GM18507 (cell line): ENCODE data around the gene RNASEH2B.

ENCODE experiments used
- DNase-seq: peaks from one replicate; pipeline ENCODE4 v3.0.0; 2011; ENCODE audit warnings: low read depth; ENCODE audit not compliant: insufficient read length; ENCODE audit errors: extremely low spot score
- FAIRE-seq: peaks from 2 replicates; lab custom pipeline; 2011; peaks lifted over from hg19 to GRCh38; lab: Jason Lieb, UNC

RNASEH2B gene

DNA sequence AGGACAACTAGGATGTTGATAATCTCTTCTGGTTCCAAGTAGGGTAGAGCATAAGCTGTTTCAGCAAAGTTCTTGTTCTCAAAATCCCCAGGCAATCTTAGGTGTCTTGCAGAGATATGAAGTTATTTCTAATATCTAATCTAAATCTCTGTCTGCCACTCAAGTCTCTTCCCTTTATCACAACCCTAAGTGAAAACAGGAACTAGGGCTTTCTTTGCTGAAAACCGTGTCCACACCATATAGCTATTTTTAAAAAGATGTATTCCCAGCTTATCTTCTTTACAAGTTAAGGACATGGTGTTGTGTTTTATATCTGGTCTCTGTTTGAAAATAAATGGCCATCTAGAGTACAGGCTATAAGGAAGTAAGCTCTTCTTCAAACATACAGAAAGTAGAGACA is 11.3 kb upstream of the RNASEH2B start:
- FAIRE-seq: no peak
- DNase-seq: no peak

GRCh38 chr13:50901701-50902100 is 7.9 kb upstream of the RNASEH2B start:
- no peak for DNase-seq

DNA sequence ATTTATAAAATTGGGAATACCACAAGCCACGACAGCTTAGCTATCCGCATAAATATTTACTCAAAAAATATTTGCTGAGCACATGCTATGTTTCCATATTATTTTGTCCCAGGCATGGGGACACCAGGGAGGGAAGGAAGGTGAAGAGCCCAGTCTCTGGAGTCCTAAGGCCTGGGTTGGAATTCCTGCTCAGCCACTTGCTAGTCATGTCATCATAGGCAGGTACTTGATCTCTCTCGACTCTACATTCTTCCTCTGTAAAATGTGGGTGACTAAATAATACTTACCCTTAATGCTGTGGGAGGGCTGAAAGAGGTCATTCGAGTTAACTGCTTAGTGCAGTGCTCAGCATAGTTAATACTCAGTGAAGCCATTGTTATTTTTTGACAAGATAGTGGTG is 4.3 kb upstream of the RNASEH2B start:
- DNase-seq (no peak), FAIRE-seq (no peak)

More at GRCh38 chr13:50901701-50902100, 7.9 kb upstream of the RNASEH2B start:
- no peak for FAIRE-seq

GRCh38 chr13:50907781-50908180 is 1.8 kb upstream of the RNASEH2B start:
- FAIRE-seq (no peak), DNase-seq (no peak)

- FAIRE-seq (no peak), DNase-seq (no peak)
Observed at GRCh38 chr13:50908371-50908770, 1.2 kb upstream of the RNASEH2B start.

DNA sequence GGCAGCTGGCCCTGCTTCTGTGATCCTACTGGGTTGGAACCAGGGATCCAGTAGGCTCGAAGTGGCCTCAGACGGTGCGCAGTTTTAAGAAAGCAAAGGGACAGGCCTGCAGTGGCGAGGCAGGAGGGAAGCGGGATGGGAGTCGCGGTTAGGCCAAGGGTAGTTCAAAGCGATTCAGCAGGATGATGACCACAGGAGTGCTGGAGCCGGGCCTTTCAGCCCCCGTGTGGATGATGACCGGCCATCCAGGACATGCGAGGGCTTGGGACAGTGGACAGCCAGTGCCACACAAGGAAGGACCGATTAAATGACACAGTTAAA is 854 bp downstream of the RNASEH2B start:
- DNase-seq: no peak
- peak; percentile 55 for FAIRE-seq

GRCh38 chr13:50911081-50911631 is 1.6 kb downstream of the RNASEH2B start:
- peak; percentile 73 for FAIRE-seq

GRCh38 chr13:50911937-50912795 is 2.6 kb downstream of the RNASEH2B start:
- no peak for DNase-seq
- peak; percentile 99 for FAIRE-seq

More at GRCh38 chr13:50911081-50911631, 1.6 kb downstream of the RNASEH2B start:
- DNase-seq: no peak

DNA sequence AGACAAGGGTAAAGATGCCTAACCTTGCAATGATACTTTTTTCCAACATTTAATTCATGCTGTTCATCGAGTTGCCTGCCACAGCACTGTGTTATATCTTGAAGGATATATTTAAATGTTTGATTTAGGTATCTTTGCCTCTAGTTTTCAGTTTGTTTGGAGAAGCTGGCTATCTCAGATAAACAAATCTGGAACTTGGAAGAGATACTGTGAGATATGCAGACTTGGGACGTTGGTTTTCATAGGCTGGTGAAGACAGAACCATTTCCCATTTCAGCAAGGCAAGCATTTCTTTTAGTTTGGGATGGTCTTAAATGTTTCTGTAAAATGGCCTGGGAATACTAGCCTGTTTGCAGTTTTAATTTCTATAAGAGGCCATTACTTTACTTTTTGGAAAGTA is 3.3 kb downstream of the RNASEH2B start:
- FAIRE-seq (no peak), DNase-seq (no peak)

DNA sequence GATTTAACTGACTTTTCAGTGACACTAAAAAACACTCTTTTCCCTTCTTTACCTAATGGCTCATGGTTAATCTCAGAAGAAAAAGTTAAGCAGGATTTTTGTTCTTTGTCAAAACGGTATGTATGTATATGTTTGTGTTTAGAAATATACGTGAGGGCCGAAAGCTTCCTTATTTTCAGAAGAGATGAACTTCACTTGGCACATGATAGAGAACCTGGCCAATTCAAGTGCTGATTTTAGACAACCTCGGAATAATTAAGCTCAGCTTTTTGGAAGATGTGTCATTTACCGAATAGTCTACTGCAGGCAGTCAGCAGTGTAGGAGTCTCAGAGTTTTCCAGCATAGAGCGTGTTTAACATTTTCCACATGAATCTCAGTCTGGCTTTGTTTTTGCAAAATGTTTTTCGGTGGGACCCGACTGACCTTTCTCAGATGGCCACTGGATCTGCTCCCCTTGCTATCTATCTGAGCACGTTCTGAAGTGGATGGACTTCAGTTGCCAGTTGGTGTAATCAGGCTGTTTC is 4.6 kb downstream of the RNASEH2B start:
- DNase-seq (no peak), FAIRE-seq (no peak)

GRCh38 chr13:50914848-50915247 is 5.3 kb downstream of the RNASEH2B start:
- DNase-seq: no peak
- FAIRE-seq: peak; percentile 77

DNA sequence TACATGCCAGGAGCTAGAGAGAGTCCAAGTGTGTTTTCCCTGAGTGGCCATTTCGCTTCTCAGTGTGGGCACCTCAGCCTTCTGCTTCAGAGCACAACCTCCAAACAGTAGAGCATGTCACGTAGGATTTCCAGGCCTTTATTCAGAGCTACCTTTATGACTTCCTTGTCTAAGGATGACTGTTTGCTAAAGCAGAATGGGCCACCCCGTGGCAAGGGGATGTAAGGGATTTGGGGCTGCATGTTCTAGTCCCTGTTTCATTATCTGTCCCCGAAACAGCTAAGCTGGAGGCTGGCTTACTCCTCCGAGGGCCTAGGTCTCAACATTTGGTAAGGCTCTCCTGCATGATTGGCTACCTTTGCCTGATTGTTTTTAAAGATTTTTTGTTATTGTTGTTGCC is 6.0 kb downstream of the RNASEH2B start:
- DNase-seq (no peak), FAIRE-seq (no peak)

- no peak for DNase-seq
- peak; percentile 85 for FAIRE-seq
Observed at GRCh38 chr13:50916701-50917184, 7.2 kb downstream of the RNASEH2B start.

- no peak for DNase-seq
- peak; percentile 55 for FAIRE-seq
Observed at GRCh38 chr13:50917572-50917971, 8.0 kb downstream of the RNASEH2B start.

DNA sequence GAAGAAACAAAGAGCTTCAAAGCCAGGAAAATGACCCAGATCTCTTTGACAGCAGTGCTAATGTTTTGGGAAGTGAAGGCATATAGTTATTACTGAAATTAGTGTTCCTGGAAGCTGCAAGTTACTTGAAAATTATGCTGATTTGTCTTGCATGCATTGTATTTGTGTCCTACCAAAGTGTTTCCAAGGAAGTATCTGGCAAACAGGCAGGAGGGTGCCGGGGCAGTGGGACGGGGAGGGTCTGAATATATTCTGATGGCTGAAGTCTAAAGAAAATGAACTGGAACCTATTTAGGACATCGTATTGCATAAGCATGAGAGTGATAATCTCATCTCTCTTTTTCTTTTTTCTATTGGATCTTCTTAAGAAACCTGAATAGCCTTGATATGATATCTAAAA is 9.0 kb downstream of the RNASEH2B start:
- FAIRE-seq (no peak), DNase-seq (no peak)

- DNase-seq (no peak), FAIRE-seq (no peak)
Observed at GRCh38 chr13:50919277-50919676, 9.7 kb downstream of the RNASEH2B start.

- FAIRE-seq (no peak), DNase-seq (no peak)
Observed at GRCh38 chr13:50921706-50922105, 12.1 kb downstream of the RNASEH2B start.

DNA sequence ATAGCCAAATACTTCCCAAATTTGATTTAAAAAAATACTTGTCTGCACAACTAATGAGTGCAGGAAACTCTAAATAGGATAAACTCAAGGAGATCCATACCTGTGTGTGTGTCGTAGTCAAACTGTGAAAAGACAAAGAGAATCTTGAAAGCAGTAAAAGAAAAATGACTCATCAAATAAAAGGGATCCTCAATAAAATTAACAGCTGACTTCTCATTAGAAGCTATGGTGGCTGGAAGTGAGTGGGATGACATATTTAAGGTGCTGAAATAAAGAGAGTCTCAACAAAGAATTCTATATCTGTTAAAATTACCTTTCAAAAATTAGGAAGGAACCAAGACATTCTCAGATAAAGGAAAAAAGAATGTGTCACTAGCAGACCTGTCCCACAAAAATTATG is 13.7 kb downstream of the RNASEH2B start:
- DNase-seq (no peak), FAIRE-seq (no peak)

- FAIRE-seq: no peak
- DNase-seq: no peak
Observed at GRCh38 chr13:50924025-50924424, 14.4 kb downstream of the RNASEH2B start.

DNA sequence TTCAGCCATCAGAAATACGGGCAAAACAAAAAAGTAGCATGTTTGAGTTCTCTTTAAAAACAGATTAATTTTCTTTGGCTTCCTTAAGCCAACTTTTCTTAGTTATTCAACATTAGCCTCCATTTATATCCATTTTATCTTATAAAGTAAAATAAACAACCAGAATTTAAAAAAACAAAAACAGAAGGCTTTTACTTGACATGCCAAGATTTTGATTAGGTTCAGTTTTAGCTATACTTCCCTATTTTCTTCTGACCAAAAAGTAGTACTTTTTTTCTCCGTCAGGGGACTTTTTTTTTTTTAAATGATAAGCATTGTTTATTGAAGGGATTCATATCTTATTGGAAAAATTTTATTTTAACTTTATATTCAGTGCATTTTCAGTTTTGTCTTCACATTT is 18.1 kb downstream of the RNASEH2B start:
- no peak for FAIRE-seq

GRCh38 chr13:50928102-50928501 is 18.5 kb downstream of the RNASEH2B start:
- DNase-seq: no peak
- no peak for FAIRE-seq

More for the DNA sequence above, 18.1 kb downstream of the RNASEH2B start:
- DNase-seq: no peak
